GM18519 (cell line): ENCODE measurements around the gene CDKAL1.

Experiments
- ATAC-seq: cut with Tn5 transposase; IDR thresholded peaks from one replicate; pipeline ENCODE4 v1.9.1; 2021; ENCODE audit warnings: mild to moderate bottlenecking, moderate library complexity; ENCODE audit not compliant: unreplicated experiment, low FRiP score

The CDKAL1 gene

DNA sequence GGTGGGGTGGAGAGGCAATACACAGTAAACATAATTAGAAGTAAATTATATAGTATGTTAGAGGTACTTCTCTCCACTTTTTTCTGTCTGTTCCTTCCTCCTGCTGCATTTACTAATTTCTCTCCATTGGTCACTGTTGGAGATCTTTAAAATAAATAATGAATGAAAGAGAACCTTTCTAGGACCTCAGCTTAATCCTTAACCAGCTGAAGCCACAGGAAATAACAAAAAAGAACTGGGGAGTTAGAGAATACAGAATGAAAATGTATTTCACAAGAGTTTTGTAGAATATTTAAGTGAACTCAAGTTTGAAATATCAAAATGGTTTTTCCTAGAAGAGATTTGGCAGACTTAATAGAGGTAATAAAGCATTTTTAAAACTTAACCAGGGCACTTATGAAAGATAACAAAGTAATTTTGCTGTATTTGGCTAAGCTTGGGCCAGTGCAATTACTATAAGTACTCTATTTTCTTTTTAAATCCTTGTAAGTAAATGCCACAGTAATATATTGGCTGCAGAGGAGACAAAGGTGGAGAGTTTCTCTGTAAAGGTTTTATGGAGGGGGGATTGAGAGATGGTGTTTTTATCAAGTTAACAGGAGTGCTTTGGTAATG, 405.0 kb downstream of the CDKAL1 start:
- no peak for ATAC-seq

DNA sequence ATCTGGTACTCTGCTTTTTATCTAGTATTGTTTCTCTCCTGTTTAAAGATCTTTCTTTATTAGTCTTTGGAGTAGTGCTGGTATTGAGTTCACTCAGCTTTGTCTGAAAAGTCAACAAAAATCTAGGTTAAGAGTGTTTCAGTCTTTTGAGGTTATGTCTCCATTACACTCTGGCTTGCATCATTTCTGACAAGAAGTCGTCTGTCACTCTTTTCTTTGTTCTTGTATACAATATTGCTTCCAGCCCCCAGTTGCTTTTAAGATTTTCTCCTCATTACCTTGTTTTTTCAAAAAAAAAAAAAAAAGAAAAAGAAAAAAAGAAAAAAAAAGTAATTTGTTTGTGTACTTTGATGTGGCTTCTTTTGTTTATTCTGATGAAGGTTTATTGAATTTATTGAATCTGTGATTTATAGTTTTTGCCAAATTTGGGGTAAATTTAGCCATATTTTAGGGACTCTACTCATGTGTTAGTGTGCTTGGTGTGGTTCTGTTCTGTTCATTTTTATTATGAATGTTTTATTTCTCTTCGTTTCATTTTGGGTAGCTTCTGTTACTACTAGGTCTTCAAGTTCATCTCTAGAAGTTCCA, 408.9 kb downstream of the CDKAL1 start:
- ATAC-seq = no peak

DNA sequence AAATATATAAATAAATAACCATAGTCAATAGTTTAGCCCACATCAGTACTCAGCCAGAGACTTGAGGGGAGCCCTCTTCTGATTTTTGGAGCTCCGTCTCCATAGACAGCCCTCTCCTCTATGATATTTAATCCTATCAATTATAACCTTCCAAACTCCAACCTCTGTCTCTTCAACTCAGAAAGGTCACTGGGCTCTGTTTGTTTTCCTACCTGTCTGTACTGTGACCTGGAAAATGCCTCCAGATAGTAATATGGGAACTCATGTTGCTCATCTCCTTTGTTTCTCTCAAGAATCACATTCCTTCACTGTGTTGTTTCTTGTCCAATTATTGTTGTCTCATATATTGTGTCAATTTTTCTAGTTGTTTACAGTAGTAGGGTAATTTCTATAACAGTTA, 409.7 kb downstream of the CDKAL1 start:
- no peak for ATAC-seq

DNA sequence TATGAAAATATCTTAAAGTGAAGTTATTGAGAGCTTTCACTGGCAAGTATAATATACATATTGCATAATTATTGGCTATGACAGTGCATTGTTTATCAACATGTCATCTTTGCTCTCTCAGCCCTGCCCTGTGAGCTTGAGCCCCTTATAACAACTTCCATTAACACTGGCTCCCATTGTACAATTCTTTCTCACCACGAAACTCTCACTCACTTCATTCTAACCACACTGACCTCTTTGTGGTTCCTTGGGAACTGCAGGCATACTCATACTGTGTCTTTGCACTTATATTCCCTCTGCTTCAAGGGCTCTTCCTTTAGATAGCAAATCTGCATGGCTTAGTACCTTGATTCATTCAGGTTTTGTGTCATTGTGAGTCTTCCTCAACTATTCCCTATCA, 411.8 kb downstream of the CDKAL1 start:
- peak; percentile 82 for ATAC-seq

DNA sequence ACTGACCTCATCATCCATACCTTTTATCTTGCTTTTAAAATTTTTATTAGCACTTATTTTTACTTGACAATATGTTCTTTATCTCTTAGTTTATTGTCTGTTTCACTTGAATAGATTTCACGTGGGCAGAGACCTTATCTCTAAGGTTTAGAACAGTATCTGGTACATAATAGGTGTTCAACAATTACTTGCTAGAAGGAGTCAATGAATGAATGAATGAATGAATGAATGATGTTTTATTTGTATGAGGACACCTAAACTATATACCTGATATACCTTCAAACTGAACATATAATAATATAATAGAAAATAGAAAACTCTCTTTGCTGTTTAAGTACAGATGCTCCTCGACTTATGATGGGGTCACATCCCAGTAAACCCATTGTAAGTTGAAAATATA, 412.6 kb downstream of the CDKAL1 start:
- ATAC-seq = no peak

DNA sequence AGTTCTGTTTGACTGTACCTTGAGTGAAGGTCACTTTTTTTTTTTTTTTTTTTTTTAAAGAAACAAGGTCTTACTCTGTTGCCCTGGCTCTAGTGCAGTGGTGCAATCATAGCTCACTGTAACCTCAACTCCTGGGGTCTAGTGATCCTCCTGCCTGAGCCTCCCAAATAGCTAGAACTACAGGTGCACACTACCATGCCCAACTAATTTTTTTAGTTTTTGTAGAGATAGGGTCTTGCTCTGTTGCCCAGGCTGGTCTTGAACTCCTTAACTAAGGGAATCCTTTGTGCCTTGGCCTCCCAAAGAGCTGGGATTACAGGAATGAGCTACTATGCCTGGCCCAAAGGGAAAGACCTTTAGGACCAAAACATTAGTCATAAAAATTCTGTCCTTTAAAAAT, 413.7 kb downstream of the CDKAL1 start:
- no peak for ATAC-seq

DNA sequence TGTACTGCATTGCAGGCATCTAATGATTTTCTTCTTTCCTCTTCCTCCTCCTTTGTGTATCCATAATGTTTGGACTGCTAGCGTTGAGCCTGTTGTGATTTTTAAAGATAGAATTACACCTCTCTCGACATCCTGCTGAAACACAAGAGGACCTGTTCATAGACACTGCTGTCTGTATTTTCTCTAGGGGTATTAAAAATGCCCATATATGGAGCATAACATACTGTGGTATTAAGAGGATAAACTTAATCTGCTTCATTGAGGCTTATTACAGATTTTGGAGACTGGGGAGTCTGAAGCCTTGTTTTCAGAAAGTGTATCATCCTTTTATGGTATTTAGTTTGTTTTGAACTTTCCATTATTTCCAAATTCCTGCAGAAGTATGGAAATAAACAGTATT, 414.3 kb downstream of the CDKAL1 start:
- no peak for ATAC-seq

DNA sequence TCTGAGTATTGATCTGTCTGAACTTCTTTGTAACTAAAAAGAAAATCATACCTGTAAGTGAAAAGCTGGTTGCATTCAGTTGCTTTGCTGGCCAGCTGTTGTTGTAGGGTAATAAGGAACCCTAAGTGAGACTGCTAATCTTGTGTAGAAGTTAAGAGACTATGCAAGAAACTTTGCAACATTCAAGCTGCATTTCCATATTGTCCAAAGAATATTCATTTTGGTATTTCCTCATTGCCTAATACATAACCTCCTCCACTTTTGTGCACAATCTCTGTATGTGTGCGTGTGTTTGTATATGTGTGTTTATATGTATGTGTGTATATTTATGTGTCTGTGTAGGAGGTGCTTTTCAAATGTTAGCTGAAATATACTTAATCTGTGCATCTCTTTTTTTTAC, 414.9 kb downstream of the CDKAL1 start:
- ATAC-seq = no peak

DNA sequence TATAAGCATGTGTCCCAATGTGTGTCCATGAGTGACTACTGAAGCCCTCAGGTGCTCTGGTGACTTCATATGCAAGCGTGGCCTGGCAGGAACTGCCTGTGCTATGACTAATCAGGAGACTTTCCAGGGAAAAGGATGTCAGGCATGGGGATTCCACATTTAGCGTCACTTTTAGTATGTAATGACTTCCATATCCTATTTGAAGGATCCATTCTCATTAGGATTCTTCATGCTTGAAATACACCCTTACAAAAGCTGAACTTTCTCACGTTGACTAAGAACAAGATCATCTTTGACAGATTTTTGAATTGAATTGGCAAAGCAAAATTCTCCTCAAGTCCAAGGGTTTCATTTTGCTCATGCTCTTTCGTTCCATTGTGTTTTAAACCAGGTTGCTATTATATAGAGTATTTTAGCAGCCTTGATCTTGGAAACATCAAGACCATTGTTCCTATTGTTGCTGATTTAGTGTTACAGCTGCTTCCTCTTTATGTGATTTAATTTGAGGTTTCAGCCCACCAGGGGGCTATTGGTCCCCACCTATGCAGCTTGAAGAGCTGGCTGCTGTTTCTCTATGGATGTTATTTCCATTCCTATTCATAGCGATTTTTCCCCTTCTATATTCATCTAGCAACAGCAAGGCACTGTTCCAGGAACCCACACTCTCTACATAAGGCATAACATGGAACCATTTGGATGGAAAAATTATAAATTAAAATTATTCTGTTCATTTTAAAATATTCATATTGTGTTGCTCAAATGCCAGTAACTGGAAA, 418.6 kb downstream of the CDKAL1 start:
- ATAC-seq = no peak

DNA sequence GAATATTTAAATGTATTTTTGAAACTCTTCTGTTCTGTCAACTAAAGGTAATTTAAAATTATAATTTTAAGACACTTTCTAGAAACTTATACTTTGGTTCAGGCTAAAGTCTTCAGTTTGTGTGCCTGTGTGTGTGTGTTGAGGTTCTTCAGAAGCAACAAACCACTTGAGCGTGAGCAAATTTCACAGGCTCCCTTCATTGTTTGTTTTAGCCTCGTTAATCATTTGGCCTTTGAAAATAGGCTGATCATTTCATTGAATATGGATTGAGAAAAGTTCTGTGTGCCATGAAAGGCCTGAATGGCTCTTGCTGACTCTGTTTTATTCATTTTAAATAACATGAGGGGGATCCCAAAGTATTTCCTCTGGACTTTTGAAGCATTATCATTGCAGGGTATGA, 420.1 kb downstream of the CDKAL1 start:
- no peak for ATAC-seq

DNA sequence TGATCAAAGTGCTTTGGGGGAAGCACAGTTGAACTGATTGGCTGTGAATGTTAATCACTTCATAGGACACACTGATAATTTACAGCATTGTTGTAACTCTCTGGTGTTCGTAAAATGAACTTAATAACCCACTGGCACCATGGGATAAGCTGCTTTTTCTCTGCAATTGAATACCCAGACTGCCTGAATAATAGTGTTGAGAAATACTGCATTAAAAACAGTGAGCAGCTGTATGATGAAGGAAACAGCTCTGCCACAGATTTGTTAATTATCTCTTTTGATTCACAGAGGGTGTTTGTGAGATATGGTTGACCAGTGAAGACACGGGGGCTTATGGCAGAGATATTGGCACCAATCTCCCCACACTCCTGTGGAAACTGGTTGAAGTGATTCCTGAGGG, 420.9 kb downstream of the CDKAL1 start:
- no peak for ATAC-seq

DNA sequence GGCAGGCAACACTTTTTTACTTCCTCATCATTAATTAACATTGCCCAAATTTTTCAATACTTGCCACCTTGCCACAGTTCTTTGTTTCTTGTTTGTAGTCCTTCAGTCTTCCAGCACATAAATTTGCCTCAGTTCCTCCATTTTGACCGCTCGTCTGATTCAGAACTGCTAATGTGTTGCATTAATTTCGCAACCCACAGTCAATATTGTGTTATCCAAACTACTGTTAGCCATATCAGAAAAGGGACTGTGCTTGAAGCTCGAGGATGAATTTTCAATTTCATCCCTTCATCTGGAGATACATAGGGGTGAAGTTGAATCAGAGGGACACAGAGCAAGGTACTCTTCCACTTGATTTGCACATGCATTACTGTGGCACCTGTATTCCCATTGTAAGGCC, 421.5 kb downstream of the CDKAL1 start:
- ATAC-seq = no peak

DNA sequence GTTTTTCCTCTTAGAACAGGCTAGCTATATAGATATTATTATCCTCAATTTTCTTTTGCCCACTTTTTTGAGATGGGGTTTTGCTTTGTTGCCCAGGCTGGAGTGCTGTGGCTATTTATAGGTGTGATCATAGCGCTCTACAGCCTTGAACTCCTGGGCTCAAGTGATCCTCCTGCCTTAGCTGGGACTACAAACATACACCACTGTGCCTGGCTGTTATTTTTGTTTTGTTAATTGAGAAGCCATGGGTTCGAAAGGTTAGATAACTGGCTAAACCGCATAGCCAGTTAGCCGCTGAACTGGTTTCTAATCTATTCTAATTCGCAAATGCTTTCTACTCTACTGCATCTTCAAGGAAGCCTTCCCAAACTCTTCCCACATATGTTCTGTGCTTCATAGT, 425.8 kb downstream of the CDKAL1 start:
- no peak for ATAC-seq

DNA sequence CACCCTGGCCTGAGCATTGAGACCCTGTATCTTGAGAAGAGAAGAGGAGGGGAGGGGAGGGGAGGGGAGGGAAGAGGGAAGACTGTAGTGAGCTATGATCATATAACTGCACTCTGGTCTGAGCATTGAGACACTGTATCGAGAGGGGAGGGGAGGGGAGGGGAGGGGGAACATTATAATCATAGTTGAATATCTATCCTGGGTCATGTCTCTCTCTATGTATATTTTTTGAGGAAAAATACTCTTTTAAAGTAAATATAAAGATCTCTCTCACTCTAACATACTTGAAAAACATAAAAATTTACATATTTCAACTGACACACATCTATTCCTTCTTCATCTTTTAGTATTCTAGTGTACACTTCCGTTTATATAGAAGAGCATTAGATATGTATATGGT, 431.0 kb downstream of the CDKAL1 start:
- ATAC-seq = no peak

DNA sequence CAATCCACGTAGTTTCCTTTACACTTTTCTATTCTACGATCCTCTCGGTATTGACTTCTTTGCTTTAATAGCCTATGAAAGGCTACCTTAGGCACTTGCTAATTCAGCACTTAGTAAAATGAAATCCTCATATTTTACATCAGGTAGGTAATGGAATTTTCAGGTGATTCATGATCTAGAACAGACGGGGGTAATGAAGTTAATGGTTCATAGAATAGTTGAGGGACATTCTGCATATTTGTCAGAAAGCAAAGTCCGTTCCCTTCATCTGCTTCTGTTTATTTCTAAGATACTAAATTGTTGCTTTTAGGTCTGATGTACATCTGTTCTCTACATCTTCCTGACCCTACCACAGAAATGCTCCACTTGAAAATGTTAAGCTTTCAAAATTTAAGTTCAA, 431.7 kb downstream of the CDKAL1 start:
- ATAC-seq = no peak

DNA sequence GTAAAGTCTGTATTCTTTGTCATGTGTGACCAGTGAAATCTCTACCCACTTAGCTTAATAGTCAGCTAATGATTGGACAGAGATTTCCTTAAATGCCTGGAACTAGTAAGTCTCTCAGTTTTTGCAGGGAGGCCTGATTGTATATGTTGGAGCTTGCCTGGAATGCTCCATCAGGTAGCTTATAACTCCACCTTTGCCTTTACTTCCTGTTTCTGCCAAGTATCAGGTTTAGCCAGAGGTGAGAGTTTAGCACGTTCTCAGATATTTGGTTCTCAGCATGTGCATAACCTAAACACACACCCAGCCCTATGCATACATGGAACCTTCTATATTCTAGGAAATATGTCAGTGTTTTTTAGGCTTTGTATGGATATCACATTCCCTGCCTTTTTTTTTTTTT, 435.3 kb downstream of the CDKAL1 start:
- ATAC-seq = no peak

DNA sequence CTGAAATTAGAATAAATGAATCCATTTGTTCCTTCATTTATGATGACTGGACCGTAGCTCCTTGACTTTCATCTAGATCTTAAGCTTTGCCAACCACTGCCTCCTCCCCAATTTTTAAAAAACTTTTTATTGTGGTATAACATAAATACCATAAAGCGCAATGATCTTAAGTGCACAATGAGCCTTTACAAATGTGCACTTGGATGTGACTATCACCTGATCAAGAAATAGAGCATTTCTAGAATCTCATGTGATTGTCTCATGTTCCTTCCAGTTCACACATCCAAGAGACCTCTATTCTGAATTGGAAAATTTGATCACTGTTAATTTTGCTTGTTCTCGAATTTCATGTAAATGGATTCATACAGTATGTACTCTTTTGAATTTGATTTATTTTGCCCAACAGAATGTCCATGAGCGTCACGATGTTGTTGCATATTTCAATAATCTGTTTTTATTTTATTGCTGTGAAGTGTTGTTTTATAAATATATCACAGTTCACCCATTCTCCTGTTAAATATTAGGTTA, 442.2 kb downstream of the CDKAL1 start:
- ATAC-seq = no peak

DNA sequence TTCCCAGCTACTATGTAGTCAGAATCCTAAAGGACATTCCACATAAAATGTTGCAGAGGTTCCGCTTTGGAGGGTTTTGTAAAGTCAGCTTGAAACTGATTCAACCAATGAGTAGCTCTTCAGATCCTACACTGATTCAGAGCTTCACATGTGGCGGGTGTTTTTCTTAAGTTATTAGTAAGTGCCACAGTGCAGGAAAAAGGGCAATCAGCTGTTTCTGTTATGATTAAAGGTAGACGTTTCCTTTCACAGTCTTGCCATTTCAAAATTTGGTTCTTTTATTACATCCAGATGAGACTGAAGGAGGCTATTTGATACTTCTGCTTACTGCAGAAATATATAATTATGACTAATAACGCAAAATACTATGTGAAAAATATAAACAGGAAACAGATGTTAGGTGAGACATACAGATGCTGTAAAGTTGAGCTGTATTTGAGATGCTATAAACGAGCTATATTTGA, 443.9 kb downstream of the CDKAL1 start:
- ATAC-seq = peak; percentile 81

DNA sequence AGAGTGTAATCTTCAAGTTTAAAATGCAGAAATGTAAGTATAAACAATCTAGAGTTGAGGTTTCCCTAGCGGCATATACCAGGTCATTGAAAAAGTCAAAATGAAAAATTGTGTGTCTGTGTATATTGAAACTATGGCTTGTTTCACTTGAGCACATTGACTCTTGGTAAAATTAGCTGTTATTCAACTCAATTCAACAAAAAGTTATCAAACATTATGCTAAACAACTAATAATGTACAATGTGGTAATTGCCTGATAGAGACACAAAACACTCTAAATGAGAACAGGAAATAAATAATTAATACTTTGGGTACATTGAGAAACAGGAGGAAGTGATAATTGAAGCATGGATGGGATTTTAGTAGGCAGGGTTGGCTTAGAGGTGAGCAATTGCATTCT, 444.8 kb downstream of the CDKAL1 start:
- no peak for ATAC-seq

DNA sequence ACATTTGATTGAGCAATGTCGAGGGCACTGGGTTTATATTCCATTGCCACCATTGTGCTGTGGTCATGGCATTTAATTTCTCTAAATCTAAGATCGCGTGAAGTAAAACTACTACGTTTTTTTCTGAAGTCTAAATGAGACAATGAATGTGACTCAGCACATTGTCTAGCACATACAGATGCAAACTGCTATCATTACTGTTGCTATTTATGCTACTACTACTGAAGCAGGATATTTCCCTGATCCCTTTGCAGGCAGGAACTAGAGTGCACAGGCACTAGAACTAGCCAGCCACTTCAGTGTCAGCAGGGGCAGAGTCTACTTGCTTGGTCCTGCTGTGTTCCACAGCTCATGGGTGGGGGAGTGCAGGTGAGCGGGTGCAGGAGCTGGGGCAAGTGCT, 449.7 kb downstream of the CDKAL1 start:
- no peak for ATAC-seq

DNA sequence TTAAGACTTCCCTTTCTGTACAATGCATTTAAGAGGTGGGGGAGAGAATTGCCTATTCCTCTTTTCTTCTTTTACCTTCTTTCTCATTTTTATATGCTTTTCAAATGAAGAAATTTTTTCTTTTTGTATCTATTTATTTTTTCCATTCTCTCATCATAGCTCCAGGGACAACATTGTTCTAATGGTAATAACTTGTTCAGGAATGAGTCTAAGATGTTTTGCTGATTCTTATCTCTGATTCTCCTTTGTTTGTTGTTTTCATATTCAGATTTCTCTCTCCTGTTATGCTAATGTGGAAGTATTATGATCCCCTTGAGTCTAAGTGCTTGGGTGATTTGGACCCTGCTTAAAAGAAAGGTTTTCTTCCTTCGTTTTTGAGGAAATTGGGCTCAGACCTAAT, 451.6 kb downstream of the CDKAL1 start:
- no peak for ATAC-seq

DNA sequence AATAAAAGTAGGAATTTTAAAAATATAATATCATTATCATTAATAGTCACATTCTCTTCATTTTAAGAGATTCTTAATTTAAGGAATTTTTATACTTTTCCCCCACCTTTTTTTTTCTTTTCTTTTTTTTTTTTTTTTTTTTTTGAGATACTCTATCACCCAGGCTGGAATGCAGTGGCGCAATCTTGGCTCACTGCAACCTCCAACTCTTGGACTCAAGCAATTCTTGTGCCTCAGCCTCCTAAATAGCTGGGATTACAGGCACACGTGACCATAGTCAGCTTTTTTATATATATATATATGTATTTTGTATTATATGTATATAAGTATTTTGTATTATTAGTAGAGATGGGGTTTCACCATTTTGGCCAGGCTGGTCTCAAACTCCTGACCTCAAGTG, 457.7 kb downstream of the CDKAL1 start:
- no peak for ATAC-seq
